CD14-positive monocyte (primary cell): ENCODE data around the gene CLDN20. TPM values are rescaled to one million over a fixed set of nuclear protein-coding genes. Genes with fewer than 3 reads are reported as not detected.

ENCODE experiments used
- DNase-seq, 3 donors: peaks; one replicate each; pipeline ENCODE4 v3.0.0-alpha.2; 2011 to 2022
- H2AFZ ChIP-seq: 2 replicates; pipeline ENCODE4 v1.6.0; 2012; ENCODE audit warnings: mild to moderate bottlenecking, low read depth, low read length, inconsistent platforms; ENCODE audit not compliant: insufficient read depth, poor library complexity, severe bottlenecking
- H3K27ac ChIP-seq, 2 donors: 1 replicate in 1 of 2; 2 replicates in 1 of 2; pipeline ENCODE4 v1.5.1; 2012 to 2013; ENCODE audit warnings: low read length in 2 of 2, control low read depth in 1 of 2, inconsistent platforms in 1 of 2, low read depth in 1 of 2, mild to moderate bottlenecking in 1 of 2
- H3K27me3 ChIP-seq, 2 donors: one replicate each; pipeline versions ENCODE4 v1.6.0 to v1.6.1; 2011 to 2013; ENCODE audit warnings: low read length in 2 of 2; ENCODE audit not compliant: control insufficient read depth in 2 of 2, insufficient read depth in 2 of 2
- H3K36me3 ChIP-seq, 2 donors: replicated peaks in 1 of 2; 1 replicate in 1 of 2; 2 replicates in 1 of 2; pipeline versions ENCODE4 v1.5.1 to v1.6.1; 2012 to 2013; ENCODE audit warnings: low read length in 2 of 2, control low read depth in 1 of 2, inconsistent platforms in 1 of 2, mild to moderate bottlenecking in 1 of 2; ENCODE audit not compliant: insufficient read depth in 2 of 2, control insufficient read depth in 1 of 2
- H3K4me1 ChIP-seq, 2 donors: 1 replicate in 1 of 2; 2 replicates in 1 of 2; pipeline versions ENCODE4 v1.5.1 to v1.6.1; 2012 to 2013; ENCODE audit warnings: low read length in 2 of 2, control low read depth in 1 of 2, inconsistent platforms in 1 of 2, mild to moderate bottlenecking in 1 of 2, moderate library complexity in 1 of 2; ENCODE audit not compliant: insufficient read depth in 2 of 2, control insufficient read depth in 1 of 2
- H3K4me2 ChIP-seq: replicated peaks from 2 replicates; pipeline ENCODE3; 2012; ENCODE audit warnings: low read length, moderate library complexity, mild to moderate bottlenecking; ENCODE audit not compliant: poor library complexity, severe bottlenecking; ENCODE audit errors: extremely low read depth
- H3K4me3 ChIP-seq, 3 experiments: fragments of 200-600 bp in 1 of 3; sonication (generic) in 1 of 3; replicated peaks in 1 of 3; 1 replicate in 2 of 3; 2 replicates in 1 of 3; pipeline ENCODE4 v1.5.1; 2011 to 2013; ENCODE audit warnings: low read length in 3 of 3, mild to moderate bottlenecking in 3 of 3, control low read depth in 2 of 3, low read depth in 2 of 3, inconsistent platforms in 1 of 3, moderate library complexity in 1 of 3
- H3K79me2 ChIP-seq: 2 replicates; pipeline ENCODE4 v1.6.0; 2012; ENCODE audit warnings: mild to moderate bottlenecking, control low read depth, inconsistent platforms, low read length, moderate library complexity; ENCODE audit not compliant: insufficient read depth
- H3K9ac ChIP-seq: 2 replicates; pipeline ENCODE4 v1.6.0; 2017; ENCODE audit warnings: low read length, mild to moderate bottlenecking; ENCODE audit not compliant: insufficient read depth, poor library complexity, severe bottlenecking
- H3K9me3 ChIP-seq, 2 donors: replicated peaks in 1 of 2; 1 replicate in 1 of 2; 2 replicates in 1 of 2; pipeline versions ENCODE4 v1.5.1 to v1.6.1; 2012 to 2013; ENCODE audit warnings: low read length in 2 of 2, control low read depth in 1 of 2; ENCODE audit not compliant: control insufficient read depth in 1 of 2, insufficient read depth in 1 of 2
- H4K20me1 ChIP-seq: 2 replicates; pipeline ENCODE4 v1.6.0; 2012; ENCODE audit warnings: mild to moderate bottlenecking, low read length, control low read depth, moderate library complexity; ENCODE audit not compliant: insufficient read depth
- H3K27ac Mint-ChIP-seq, 7 donors: one replicate each; pipeline ENCODE4 v1.8.0; 2020; ENCODE audit warnings: mild to moderate bottlenecking in 7 of 7, mixed read lengths in 7 of 7, moderate library complexity in 6 of 7, inconsistent platforms in 2 of 7
- H3K27me3 Mint-ChIP-seq, 3 donors: one replicate each; pipeline ENCODE4 v1.8.0; 2021 to 2022; ENCODE audit warnings: low read depth in 3 of 3, mild to moderate bottlenecking in 3 of 3, mixed read lengths in 3 of 3, moderate library complexity in 3 of 3, inconsistent platforms in 1 of 3
- H3K36me3 Mint-ChIP-seq, 2 donors: one replicate each; pipeline ENCODE4 v1.8.0; 2020; ENCODE audit warnings: mixed read lengths in 2 of 2, inconsistent platforms in 1 of 2, mild to moderate bottlenecking in 1 of 2
- H3K4me1 Mint-ChIP-seq: one replicate; pipeline ENCODE4 v1.8.0; 2020; ENCODE audit warnings: mild to moderate bottlenecking, mixed read lengths
- H3K4me3 Mint-ChIP-seq, 2 donors: one replicate each; pipeline ENCODE4 v1.8.0; 2020; ENCODE audit warnings: mild to moderate bottlenecking in 2 of 2, mixed read lengths in 2 of 2, moderate library complexity in 1 of 2
- H3K9me3 Mint-ChIP-seq, 7 donors: one replicate each; pipeline ENCODE4 v1.8.0; 2020 to 2022; ENCODE audit warnings: mixed read lengths in 7 of 7, mild to moderate bottlenecking in 6 of 7, moderate library complexity in 6 of 7, inconsistent platforms in 2 of 7
- WGBS: methylation state at CpG from one replicate; pipeline ENCODE4 v1.1.5; 2013; ENCODE audit warnings: missing lambda C conversion rate; ENCODE audit not compliant: insufficient coverage; 5-methylcytosine and 5-hydroxymethylcytosine counted together
- intact Hi-C, 2 donors: fragments of 100-400 bp; cut with micrococcal nuclease; formaldehyde crosslinking; loops; one replicate each; pipeline versions ENCODE4 v1.15.0 to v1.15.1; 2023
- polyA plus RNA-seq, 3 donors: library from polyadenylated mRNA; depleted of rRNA in 1 of 3; unstranded in 2 of 3; stranded (reverse) in 1 of 3; fragments of 300-500 nt in 2 of 3; fragments of >200 nt in 1 of 3; fragmentation: Illumina TruSeq in 2 of 3; gene quantifications; 1 replicate in 2 of 3; 2 replicates in 1 of 3; pipeline ENCODE4 v1.2.3, GENCODE V29; 2012 to 2021
- TF ChIP-seq, protein P1 (sequence below): fragments of 200-600 bp; IDR thresholded peaks from one replicate; pipeline ENCODE4 v1.8.0; 2022; ENCODE audit warnings: antibody characterized with exemption, mild to moderate bottlenecking

CLDN20 gene
- polyA plus RNA-seq, 3 donors: not detected

DNA sequence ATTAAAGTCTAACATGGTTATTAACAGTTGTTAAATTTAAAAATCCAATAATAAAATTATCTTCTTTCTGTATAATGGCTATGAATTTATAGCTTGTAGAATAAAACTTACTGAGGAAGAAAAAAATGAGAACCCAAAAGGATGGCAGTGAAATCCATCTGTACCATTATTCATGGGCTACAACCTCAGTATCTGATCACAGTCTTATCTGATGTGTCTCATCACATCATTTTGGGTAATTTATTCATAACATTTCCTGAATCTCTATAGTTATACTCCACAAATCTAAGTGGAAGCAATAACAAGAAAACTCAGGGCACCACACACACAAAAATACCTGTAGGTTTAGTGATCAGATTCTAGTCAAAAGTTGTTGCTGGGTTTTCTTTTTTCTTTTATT lies 7.3 kb downstream of the CLDN20 start:
- Histone ChIP-seq H3K4me3 (no peak overlapping the region), H4K20me1 (no peaks in the 10 kb centered on the region), H3K27me3 (no peaks in the 10 kb centered on the region), H3K27ac (no peak overlapping the region), H3K36me3 (peaks cover 14 to 17% of the 10 kb centered on the region in 2 donors), H3K9ac (no peak overlapping the region), H3K9me3 (no peaks in the 10 kb centered on the region), H3K4me1 (no peaks in the 10 kb centered on the region), H3K4me2 (no peak overlapping the region), H2AFZ (no peak overlapping the region), H3K79me2 (no peaks in the 10 kb centered on the region)
- no peak for DNase-seq
- H3K27ac Mint-ChIP-seq: no peak overlapping the region
- H3K4me1 Mint-ChIP-seq: no peaks in the 10 kb centered on the region
- no peak overlapping the region for H3K4me3 Mint-ChIP-seq
- peaks cover 0 to 1% (median 0%) of the 10 kb centered on the region in 3 donors for H3K27me3 Mint-ChIP-seq
- intact Hi-C loops: no loop called here
- TF ChIP-seq, protein P1, sequence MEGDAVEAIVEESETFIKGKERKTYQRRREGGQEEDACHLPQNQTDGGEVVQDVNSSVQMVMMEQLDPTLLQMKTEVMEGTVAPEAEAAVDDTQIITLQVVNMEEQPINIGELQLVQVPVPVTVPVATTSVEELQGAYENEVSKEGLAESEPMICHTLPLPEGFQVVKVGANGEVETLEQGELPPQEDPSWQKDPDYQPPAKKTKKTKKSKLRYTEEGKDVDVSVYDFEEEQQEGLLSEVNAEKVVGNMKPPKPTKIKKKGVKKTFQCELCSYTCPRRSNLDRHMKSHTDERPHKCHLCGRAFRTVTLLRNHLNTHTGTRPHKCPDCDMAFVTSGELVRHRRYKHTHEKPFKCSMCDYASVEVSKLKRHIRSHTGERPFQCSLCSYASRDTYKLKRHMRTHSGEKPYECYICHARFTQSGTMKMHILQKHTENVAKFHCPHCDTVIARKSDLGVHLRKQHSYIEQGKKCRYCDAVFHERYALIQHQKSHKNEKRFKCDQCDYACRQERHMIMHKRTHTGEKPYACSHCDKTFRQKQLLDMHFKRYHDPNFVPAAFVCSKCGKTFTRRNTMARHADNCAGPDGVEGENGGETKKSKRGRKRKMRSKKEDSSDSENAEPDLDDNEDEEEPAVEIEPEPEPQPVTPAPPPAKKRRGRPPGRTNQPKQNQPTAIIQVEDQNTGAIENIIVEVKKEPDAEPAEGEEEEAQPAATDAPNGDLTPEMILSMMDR: no peak
- H3K9me3 Mint-ChIP-seq: peaks cover 0 to 2% (median 0%) of the 10 kb centered on the region in 7 donors
- peaks cover 27 to 39% of the 10 kb centered on the region in 2 donors for H3K36me3 Mint-ChIP-seq

DNA sequence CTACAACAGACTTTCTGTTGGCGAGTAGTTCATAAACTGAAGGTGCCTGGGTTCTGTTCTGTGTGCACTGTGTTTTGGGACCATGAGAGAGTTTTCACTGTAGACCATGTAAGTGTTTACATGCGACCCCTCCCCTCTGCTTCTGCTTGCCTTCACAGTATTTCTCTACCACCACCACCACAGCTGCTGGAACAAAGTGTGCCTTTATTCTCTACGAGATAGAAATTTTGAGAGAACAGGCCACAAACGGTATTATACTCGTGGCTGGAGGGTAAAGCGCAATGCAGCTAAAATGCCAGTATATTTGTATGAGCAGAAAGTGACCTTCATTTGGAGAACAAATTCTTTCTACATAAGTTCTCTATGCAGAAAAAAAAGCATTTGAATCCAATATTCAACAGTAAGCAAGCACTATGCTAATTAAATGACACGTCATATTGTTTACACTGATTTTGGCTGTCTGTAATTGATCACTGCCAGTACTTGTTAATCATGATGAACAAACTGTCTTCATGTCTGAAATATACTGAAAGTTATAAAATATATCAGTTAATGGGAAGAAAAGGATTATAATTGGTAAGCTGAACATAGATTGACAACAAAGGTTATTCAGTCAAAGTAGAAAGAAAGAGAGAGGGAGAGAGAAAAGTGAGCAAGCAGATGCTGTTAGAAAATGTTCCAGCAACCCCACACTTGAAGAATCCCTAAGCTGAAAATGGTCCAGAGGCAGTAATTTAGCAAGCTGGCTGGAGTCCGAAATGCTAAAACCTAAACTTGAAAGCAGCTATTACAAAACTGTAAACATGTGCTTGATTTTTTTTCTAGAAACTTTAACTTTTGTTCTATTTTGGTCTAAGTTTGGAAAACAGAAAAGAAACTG lies 8.8 kb downstream of the CLDN20 start:
- no peak for DNase-seq
- H3K9me3 ChIP-seq: no peaks in the 10 kb centered on the region
- H3K4me3 ChIP-seq: no peak overlapping the region
- H3K9ac ChIP-seq: no peak overlapping the region
- no CpG with 5 or more reads among the region's 8 CpGs for WGBS
- TF ChIP-seq, protein P1: no peak
- Mint-ChIP-seq H3K36me3 (peaks cover 25 to 26% of the 10 kb centered on the region in 2 donors), H3K27me3 (peaks cover 0 to 1% (median 0%) of the 10 kb centered on the region in 3 donors), H3K4me3 (no peak overlapping the region), H3K4me1 (no peaks in the 10 kb centered on the region), H3K9me3 (no peaks in the 10 kb centered on the region), H3K27ac (no peak overlapping the region)
- no peaks in the 10 kb centered on the region for H3K4me1 ChIP-seq
- intact Hi-C loops: no loop called here
- no peaks in the 10 kb centered on the region for H3K79me2 ChIP-seq
- no peak overlapping the region for H3K27ac ChIP-seq
- H3K27me3 ChIP-seq: no peaks in the 10 kb centered on the region
- no peak overlapping the region for H3K4me2 ChIP-seq
- no peaks in the 10 kb centered on the region for H4K20me1 ChIP-seq
- H3K36me3 ChIP-seq: peaks cover 14 to 22% of the 10 kb centered on the region in 2 donors
- no peak overlapping the region for H2AFZ ChIP-seq
